ENCODE data around the gene KCTD15.

The KCTD15 gene

DNA sequence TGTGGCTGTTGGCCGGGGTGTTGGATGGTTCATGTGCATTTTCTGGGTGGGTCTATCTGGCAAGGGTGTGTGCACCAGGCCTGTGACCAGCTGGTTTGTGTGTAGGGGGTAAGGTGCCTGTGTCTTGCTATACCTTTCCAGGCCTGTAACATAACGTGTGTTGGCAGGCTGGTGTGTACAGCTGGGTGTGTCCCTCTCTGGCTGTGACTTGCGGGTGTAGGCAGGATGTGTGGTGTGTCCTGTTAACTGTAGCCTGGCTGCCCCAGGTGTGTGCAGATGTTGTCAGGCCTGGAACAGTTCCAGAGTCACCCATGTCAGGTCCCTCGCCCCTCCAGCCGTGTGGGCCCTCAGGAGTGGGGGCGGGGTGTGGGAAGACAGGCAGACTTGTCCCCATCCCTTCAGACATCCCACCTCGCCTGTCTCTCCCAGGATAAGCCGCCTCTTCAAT lies 9.8 kb downstream of the KCTD15 start:
- TF ChIP-seq, protein P1, sequence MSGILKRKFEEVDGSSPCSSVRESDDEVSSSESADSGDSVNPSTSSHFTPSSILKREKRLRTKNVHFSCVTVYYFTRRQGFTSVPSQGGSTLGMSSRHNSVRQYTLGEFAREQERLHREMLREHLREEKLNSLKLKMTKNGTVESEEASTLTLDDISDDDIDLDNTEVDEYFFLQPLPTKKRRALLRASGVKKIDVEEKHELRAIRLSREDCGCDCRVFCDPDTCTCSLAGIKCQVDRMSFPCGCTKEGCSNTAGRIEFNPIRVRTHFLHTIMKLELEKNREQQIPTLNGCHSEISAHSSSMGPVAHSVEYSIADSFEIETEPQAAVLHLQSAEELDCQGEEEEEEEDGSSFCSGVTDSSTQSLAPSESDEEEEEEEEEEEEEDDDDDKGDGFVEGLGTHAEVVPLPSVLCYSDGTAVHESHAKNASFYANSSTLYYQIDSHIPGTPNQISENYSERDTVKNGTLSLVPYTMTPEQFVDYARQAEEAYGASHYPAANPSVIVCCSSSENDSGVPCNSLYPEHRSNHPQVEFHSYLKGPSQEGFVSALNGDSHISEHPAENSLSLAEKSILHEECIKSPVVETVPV (CRISPR knock-in tag; IDR thresholded peaks at IDR 0.05): no peak
- no peak for TF ChIP-seq CSDC2 (CRISPR knock-in tag; IDR thresholded peaks at IDR 0.05)
- ATAC-seq: no peak

DNA sequence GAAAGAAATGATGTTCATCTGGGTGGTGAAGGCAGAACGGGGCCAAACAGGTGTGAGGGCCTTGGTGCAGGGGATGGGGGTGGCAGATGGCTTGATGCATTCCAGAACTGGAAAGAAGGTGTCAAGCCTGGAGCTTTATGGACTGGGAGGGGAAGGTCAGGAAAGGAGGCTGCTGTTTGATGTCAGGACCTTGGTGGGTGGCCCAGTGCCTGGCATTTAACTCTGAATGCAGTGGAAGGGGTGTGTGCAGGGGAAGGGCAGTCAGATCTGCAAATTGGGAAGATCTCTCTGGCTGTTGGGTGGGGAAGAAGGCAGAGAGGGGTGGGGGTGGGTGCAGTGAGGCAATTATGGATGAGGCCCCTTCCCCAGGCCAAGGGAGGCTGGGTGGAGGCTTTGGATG lies 11.7 kb downstream of the KCTD15 start:
- TF ChIP-seq GLIS3 (CRISPR knock-in tag; IDR thresholded peaks at IDR 0.05): no peak
- no peak for TF ChIP-seq BACH2 (CRISPR knock-in tag; IDR thresholded peaks at IDR 0.05; ENCODE audit: borderline replicate concordance)
- no peak for TF ChIP-seq SNAI2 (CRISPR knock-in tag; IDR thresholded peaks at IDR 0.05)
- TF ChIP-seq, protein P2, sequence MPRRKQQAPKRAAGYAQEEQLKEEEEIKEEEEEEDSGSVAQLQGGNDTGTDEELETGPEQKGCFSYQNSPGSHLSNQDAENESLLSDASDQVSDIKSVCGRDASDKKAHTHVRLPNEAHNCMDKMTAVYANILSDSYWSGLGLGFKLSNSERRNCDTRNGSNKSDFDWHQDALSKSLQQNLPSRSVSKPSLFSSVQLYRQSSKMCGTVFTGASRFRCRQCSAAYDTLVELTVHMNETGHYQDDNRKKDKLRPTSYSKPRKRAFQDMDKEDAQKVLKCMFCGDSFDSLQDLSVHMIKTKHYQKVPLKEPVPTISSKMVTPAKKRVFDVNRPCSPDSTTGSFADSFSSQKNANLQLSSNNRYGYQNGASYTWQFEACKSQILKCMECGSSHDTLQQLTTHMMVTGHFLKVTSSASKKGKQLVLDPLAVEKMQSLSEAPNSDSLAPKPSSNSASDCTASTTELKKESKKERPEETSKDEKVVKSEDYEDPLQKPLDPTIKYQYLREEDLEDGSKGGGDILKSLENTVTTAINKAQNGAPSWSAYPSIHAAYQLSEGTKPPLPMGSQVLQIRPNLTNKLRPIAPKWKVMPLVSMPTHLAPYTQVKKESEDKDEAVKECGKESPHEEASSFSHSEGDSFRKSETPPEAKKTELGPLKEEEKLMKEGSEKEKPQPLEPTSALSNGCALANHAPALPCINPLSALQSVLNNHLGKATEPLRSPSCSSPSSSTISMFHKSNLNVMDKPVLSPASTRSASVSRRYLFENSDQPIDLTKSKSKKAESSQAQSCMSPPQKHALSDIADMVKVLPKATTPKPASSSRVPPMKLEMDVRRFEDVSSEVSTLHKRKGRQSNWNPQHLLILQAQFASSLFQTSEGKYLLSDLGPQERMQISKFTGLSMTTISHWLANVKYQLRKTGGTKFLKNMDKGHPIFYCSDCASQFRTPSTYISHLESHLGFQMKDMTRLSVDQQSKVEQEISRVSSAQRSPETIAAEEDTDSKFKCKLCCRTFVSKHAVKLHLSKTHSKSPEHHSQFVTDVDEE (CRISPR knock-in tag; IDR thresholded peaks at IDR 0.05): no peak
- TF ChIP-seq ARNTL (CRISPR knock-in tag; IDR thresholded peaks at IDR 0.05; ENCODE audit: borderline replicate concordance, low read depth): no peak
- TF ChIP-seq TOX (CRISPR knock-in tag; IDR thresholded peaks at IDR 0.05; ENCODE audit: borderline replicate concordance): no peak
- no peak for TF ChIP-seq TCF4 (CRISPR knock-in tag; IDR thresholded peaks at IDR 0.05; ENCODE audit: borderline replicate concordance)
- TF ChIP-seq OSR1 (CRISPR knock-in tag; IDR thresholded peaks at IDR 0.05): no peak
- TF ChIP-seq, protein P3, sequence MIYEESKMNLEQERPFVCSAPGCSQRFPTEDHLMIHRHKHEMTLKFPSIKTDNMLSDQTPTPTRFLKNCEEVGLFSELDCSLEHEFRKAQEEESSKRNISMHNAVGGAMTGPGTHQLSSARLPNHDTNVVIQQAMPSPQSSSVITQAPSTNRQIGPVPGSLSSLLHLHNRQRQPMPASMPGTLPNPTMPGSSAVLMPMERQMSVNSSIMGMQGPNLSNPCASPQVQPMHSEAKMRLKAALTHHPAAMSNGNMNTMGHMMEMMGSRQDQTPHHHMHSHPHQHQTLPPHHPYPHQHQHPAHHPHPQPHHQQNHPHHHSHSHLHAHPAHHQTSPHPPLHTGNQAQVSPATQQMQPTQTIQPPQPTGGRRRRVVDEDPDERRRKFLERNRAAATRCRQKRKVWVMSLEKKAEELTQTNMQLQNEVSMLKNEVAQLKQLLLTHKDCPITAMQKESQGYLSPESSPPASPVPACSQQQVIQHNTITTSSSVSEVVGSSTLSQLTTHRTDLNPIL (CRISPR knock-in tag; IDR thresholded peaks at IDR 0.05; ENCODE audit: low read depth): no peak
- no peak for TF ChIP-seq ZFP30 (CRISPR knock-in tag; IDR thresholded peaks at IDR 0.05)
- no peak for TF ChIP-seq ISL1 (CRISPR knock-in tag; IDR thresholded peaks at IDR 0.05)
- no peak for TF ChIP-seq PPARA (CRISPR knock-in tag; IDR thresholded peaks at IDR 0.05; ENCODE audit: borderline replicate concordance)
- no peak for ATAC-seq

DNA sequence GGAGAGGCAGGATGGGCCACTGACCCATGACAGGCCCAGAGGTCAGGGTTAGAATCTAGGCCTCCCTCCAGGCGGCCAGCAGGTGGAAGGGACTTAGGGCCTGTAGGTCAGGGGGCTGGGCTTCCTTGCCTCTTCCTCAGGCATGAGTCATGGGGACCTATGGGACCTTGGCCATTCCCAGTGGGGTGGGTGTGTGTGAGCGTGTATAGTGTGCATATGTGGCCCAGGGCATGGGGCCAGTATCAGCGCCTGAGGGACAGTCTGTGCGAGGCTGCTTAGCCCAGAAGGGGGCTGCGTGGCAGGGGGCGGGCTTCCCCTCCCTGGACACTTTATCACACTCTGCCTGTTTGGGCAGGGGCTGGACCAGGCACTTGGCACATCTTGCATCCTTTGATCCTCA lies 13.3 kb downstream of the KCTD15 start:
- ATAC-seq: no peak
- no peak for TF ChIP-seq ZC3H10 (CRISPR knock-in tag; IDR thresholded peaks at IDR 0.05)
- TF ChIP-seq PPARA (CRISPR knock-in tag; IDR thresholded peaks at IDR 0.05; ENCODE audit: borderline replicate concordance): no peak
- no peak for TF ChIP-seq RARB (CRISPR knock-in tag; IDR thresholded peaks at IDR 0.05)
- TF ChIP-seq, protein P2 (CRISPR knock-in tag; IDR thresholded peaks at IDR 0.05): no peak
- no peak for TF ChIP-seq ARNTL (CRISPR knock-in tag; IDR thresholded peaks at IDR 0.05; ENCODE audit: borderline replicate concordance, low read depth)
- TF ChIP-seq, protein P4, sequence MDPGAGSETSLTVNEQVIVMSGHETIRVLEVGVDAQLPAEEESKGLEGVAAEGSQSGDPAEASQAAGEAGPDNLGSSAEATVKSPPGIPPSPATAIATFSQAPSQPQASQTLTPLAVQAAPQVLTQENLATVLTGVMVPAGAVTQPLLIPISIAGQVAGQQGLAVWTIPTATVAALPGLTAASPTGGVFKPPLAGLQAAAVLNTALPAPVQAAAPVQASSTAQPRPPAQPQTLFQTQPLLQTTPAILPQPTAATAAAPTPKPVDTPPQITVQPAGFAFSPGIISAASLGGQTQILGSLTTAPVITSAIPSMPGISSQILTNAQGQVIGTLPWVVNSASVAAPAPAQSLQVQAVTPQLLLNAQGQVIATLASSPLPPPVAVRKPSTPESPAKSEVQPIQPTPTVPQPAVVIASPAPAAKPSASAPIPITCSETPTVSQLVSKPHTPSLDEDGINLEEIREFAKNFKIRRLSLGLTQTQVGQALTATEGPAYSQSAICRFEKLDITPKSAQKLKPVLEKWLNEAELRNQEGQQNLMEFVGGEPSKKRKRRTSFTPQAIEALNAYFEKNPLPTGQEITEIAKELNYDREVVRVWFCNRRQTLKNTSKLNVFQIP (CRISPR knock-in tag; IDR thresholded peaks at IDR 0.05; ENCODE audit: borderline replicate concordance, low read depth): no peak
- TF ChIP-seq TCF4 (CRISPR knock-in tag; IDR thresholded peaks at IDR 0.05; ENCODE audit: borderline replicate concordance): no peak
- TF ChIP-seq SNAI2 (CRISPR knock-in tag; IDR thresholded peaks at IDR 0.05): no peak
- no peak for TF ChIP-seq ISL1 (CRISPR knock-in tag; IDR thresholded peaks at IDR 0.05)
- TF ChIP-seq ESRRG (CRISPR knock-in tag; IDR thresholded peaks at IDR 0.05): no peak

DNA sequence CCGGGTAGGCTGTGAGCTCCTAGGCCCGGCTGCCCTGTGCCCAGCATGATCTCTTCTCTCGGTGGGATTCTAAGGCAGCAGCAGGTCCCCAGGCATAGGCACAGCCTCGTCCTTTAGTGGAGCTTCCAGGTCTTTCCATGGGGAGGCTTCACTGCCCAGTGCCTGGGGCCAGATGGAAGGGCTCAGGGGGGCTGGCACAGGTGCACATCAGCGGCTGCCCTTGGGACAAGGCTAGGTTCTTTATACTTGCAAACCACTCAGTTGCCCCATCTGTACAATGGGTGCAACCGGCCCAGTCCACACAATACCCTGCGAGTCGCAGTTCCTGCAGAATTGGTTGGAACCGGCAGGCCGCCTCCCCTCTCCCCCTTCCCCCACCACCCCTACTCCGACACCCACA lies 14.2 kb downstream of the KCTD15 start:
- ATAC-seq: no peak
- TF ChIP-seq CSDC2 (CRISPR knock-in tag; IDR thresholded peaks at IDR 0.05) (no peak), TCF4 (CRISPR knock-in tag; IDR thresholded peaks at IDR 0.05; ENCODE audit: borderline replicate concordance) (no peak)
